HepG2 (cell line): Measurements from ENCODE around the gene LRRC8D. TPM values are rescaled to one million over a fixed set of nuclear protein-coding genes. Genes with fewer than 3 reads are reported as not detected.

Experiments
- ADNP ChIP-seq: sonication (generic); formaldehyde crosslinking; IDR thresholded peaks from 2 replicates; pipeline ENCODE4 v1.4.0; 2020; ENCODE audit warnings: missing genetic modification reagents
- AGO2 ChIP-seq: fragments of 200-400 bp; formaldehyde crosslinking; optimal IDR thresholded peaks from 2 replicates; pipeline ENCODE3; 2017; ENCODE audit warnings: mild to moderate bottlenecking, low read depth, low read length, moderate library complexity
- BRF2 ChIP-seq: sonication (generic); formaldehyde crosslinking; IDR thresholded peaks from 2 replicates; pipeline ENCODE4 v1.8.1; 2022; ENCODE audit warnings: mild to moderate bottlenecking, missing genetic modification reagents
- CEBPB ChIP-seq: IDR thresholded peaks from 2 replicates; pipeline ENCODE4 v1.6.1; 2011; ENCODE audit warnings: low read depth, low read length, improper control_type of control experiment, borderline replicate concordance
- ESRRA ChIP-seq: sonication (generic); formaldehyde crosslinking; IDR thresholded peaks from 2 replicates; pipeline ENCODE4 v1.5.1; 2020; ENCODE audit warnings: mild to moderate bottlenecking, low read depth, missing genetic modification reagents
- FOXO4 ChIP-seq: sonication (generic); formaldehyde crosslinking; conservative IDR thresholded peaks from 2 replicates; pipeline ENCODE4 v1.8.1; 2023; ENCODE audit warnings: missing genetic modification reagents
- GATAD1 ChIP-seq: IDR thresholded peaks from 2 replicates; pipeline ENCODE4 v1.6.1; 2016; ENCODE audit warnings: missing genetic modification reagents, missing compliant biosample characterization
- GPBP1L1 ChIP-seq: sonication (generic); formaldehyde crosslinking; IDR thresholded peaks from 2 replicates; pipeline ENCODE4 v1.5.0; 2020; ENCODE audit warnings: mild to moderate bottlenecking, missing genetic modification reagents
- KLF11 ChIP-seq: IDR thresholded peaks from 2 replicates; pipeline ENCODE4 v1.6.1; 2016; ENCODE audit warnings: missing compliant biosample characterization
- NCOR1 ChIP-seq: fragments of 200-600 bp; sonication (generic); IDR thresholded peaks from 2 replicates; pipeline ENCODE4 v1.7.0; 2017; ENCODE audit warnings: antibody characterized with exemption, low read length, borderline replicate concordance
- PREB ChIP-seq: sonication (generic); formaldehyde crosslinking; IDR thresholded peaks from 2 replicates; pipeline ENCODE4 v1.4.0; 2020; ENCODE audit warnings: missing genetic modification reagents
- PRMT3 ChIP-seq: sonication (generic); formaldehyde crosslinking; IDR thresholded peaks from 2 replicates; pipeline ENCODE4 v1.8.1; 2022; ENCODE audit warnings: low read depth, mild to moderate bottlenecking, moderate library complexity, missing genetic modification reagents, borderline replicate concordance
- RELA ChIP-seq: sonication (generic); formaldehyde crosslinking; IDR thresholded peaks from 2 replicates; pipeline ENCODE4 v1.4.0; 2020; ENCODE audit warnings: missing genetic modification reagents
- SOX13 ChIP-seq, 3 experiments: fragments of 450-650 bp in 1 of 3; sonication (generic) in 1 of 3; formaldehyde crosslinking in 1 of 3; IDR thresholded peaks in 2 of 3; conservative IDR thresholded peaks in 1 of 3; 2 replicates each; pipeline versions ENCODE4 v1.5.0 to v1.6.1; 2016 to 2020; ENCODE audit warnings: antibody characterized with exemption in 1 of 3, mild to moderate bottlenecking in 1 of 3, missing compliant biosample characterization in 1 of 3, missing genetic modification reagents in 1 of 3, moderate library complexity in 1 of 3
- SOX5 ChIP-seq: IDR thresholded peaks from 2 replicates; pipeline ENCODE4 v1.6.1; 2016; ENCODE audit warnings: borderline replicate concordance
- SOX6 ChIP-seq, 2 experiments: fragments of 450-650 bp in 1 of 2; sonication (generic) in 1 of 2; formaldehyde crosslinking in 1 of 2; IDR thresholded peaks; 2 replicates each; pipeline versions ENCODE4 v1.4.0 to v1.6.1; 2017 to 2020; ENCODE audit warnings: antibody characterized with exemption in 1 of 2, mild to moderate bottlenecking in 1 of 2, missing genetic modification reagents in 1 of 2
- SP5 ChIP-seq: IDR thresholded peaks from 2 replicates; pipeline ENCODE4 v1.6.1; 2016; ENCODE audit warnings: low read depth, borderline replicate concordance
- TRAFD1 ChIP-seq: sonication (generic); formaldehyde crosslinking; IDR thresholded peaks from 2 replicates; pipeline ENCODE4 v1.5.1; 2020; ENCODE audit warnings: missing genetic modification reagents, mild to moderate bottlenecking, borderline replicate concordance
- YEATS4 ChIP-seq: sonication (generic); formaldehyde crosslinking; IDR thresholded peaks from 2 replicates; pipeline ENCODE4 v1.4.0; 2020; ENCODE audit warnings: missing genetic modification reagents, borderline replicate concordance
- ZFP36 ChIP-seq: fragments of 150-350 bp; IDR thresholded peaks from 2 replicates; pipeline ENCODE4 v1.6.1; 2018; ENCODE audit warnings: borderline replicate concordance, low read length, low read depth; ENCODE audit not compliant: partially characterized antibody
- ZFP36L1 ChIP-seq: sonication (generic); formaldehyde crosslinking; IDR thresholded peaks from 2 replicates; pipeline ENCODE4 v1.8.0; 2022; ENCODE audit warnings: mild to moderate bottlenecking, missing genetic modification reagents, moderate library complexity
- ZNF260 ChIP-seq: sonication (generic); formaldehyde crosslinking; IDR thresholded peaks from 2 replicates; pipeline ENCODE4 v1.4.0; 2020; ENCODE audit warnings: missing genetic modification reagents, low read depth, mild to moderate bottlenecking, borderline replicate concordance
- ZNF737 ChIP-seq: sonication (generic); formaldehyde crosslinking; IDR thresholded peaks from 2 replicates; pipeline ENCODE4 v1.5.0; 2020; ENCODE audit warnings: missing genetic modification reagents, mild to moderate bottlenecking, borderline replicate concordance
- ZNF83 ChIP-seq: sonication (generic); formaldehyde crosslinking; IDR thresholded peaks from 2 replicates; pipeline ENCODE4 v1.4.0; 2020; ENCODE audit warnings: missing genetic modification reagents, mild to moderate bottlenecking, borderline replicate concordance
- polyA plus RNA-seq, 8 experiments: library from polyadenylated mRNA; depleted of rRNA in 3 of 8; stranded (reverse) in 7 of 8; unstranded in 1 of 8; fragments of >200 nt; fragmentation: Illumina TruSeq in 4 of 8; extraction: Trizol in 4 of 8; gene quantifications; 2 replicates each; pipeline versions ENCODE4 v1.2.1 to v1.2.3, GENCODE V29; 2011 to 2016; ENCODE audit warnings: low read depth in 4 of 8, missing spikeins in 1 of 8, mixed read lengths in 1 of 8; ENCODE audit not compliant: insufficient read depth in 1 of 8
- total RNA-seq, 5 experiments: library from RNA; depleted of rRNA; stranded (reverse); fragments of >200 nt; fragmentation: Illumina TruSeq; extraction: Trizol; gene quantifications; 2 replicates each; pipeline ENCODE4 v1.2.3, GENCODE V29; 2016; ENCODE audit warnings: low read depth in 1 of 5

LRRC8D gene
- total and polyA plus RNA-seq, 2 of the 13 experiments (the other 11 are each of a cell fraction or from before 2014, with no cell fraction given) = 29.9 to 45.5 TPM

GRCh38 chr1:89887270-89887669 is 66.4 kb downstream of the LRRC8D start (continued):
- TF ChIP-seq GPBP1L1 (CRISPR knock-in tag) (no peak), KLF11 (CRISPR knock-in tag) (no peak), GATAD1 (CRISPR knock-in tag) (no peak), ZNF260 (no peak), SOX13 (IDR thresholded peaks at IDR 0.05) (no peak), SOX13 (CRISPR knock-in tag; conservative IDR thresholded peaks at IDR 0.05 in 1 of 2, IDR thresholded peaks at IDR 0.05 in 1 of 2) (peak in 1 of 2 experiments; percentile 54; a peak in 1 of 4 replicates), NCOR1 (peak; percentile 56; the same call in 1 of the 2 replicates), YEATS4 (CRISPR knock-in tag) (no peak), SOX6 (IDR thresholded peaks at IDR 0.05) (no peak), SOX6 (CRISPR knock-in tag; IDR thresholded peaks at IDR 0.05) (peak; percentile 42; the same call in 1 of the 2 replicates), AGO2 (no peak), CEBPB (peak; percentile 74), RELA (CRISPR knock-in tag) (no peak), BRF2 (CRISPR knock-in tag) (no peak), ZFP36 (no peak), ZNF83 (no peak), ZFP36L1 (CRISPR knock-in tag) (no peak), SOX5 (CRISPR knock-in tag) (peak; percentile 63), TRAFD1 (CRISPR knock-in tag) (no peak), PRMT3 (no peak), ESRRA (CRISPR knock-in tag) (no peak), SP5 (CRISPR knock-in tag) (no peak), PREB (CRISPR knock-in tag) (no peak), ADNP (no peak), FOXO4 (no peak), ZNF737 (no peak)
